Thyroid gland (tissue), 4 donors: ENCODE results near the gene PKN1. TPM values are rescaled to one million over a fixed set of nuclear protein-coding genes. Genes with fewer than 3 reads are reported as not detected.

Experiments
- DNase-seq, 2 donors: peaks; one replicate each; pipeline ENCODE4 v3.0.0-alpha.2; 2019
- H3K27ac ChIP-seq, 3 donors: fragments of 200-600 bp; sonication (generic); 1 replicate in 2 of 3; 2 replicates in 1 of 3; pipeline ENCODE4 v1.5.1; 2016 to 2019; ENCODE audit warnings: mild to moderate bottlenecking in 1 of 3, moderate library complexity in 1 of 3
- H3K27me3 ChIP-seq: fragments of 200-600 bp; sonication (generic); one replicate; pipeline ENCODE4 v1.5.1; 2019
- H3K36me3 ChIP-seq, 2 donors: fragments of 200-600 bp; sonication (generic); one replicate each; pipeline ENCODE4 v1.5.1; 2016 to 2019
- H3K4me1 ChIP-seq, 2 donors: fragments of 200-600 bp; sonication (generic); one replicate each; pipeline ENCODE4 v1.5.1; 2017 to 2019
- H3K4me3 ChIP-seq, 3 donors: fragments of 200-600 bp; sonication (generic); replicated peaks in 1 of 3; 1 replicate in 2 of 3; 2 replicates in 1 of 3; pipeline ENCODE4 v1.5.1; 2016; ENCODE audit warnings: mild to moderate bottlenecking in 1 of 3
- H3K9me3 ChIP-seq: fragments of 200-600 bp; sonication (generic); one replicate; pipeline ENCODE4 v1.5.1; 2017
- CTCF ChIP-seq, 6 experiments: fragments of 200-600 bp in 3 of 6; fragments of 450-650 bp in 3 of 6; sonication (generic) in 3 of 6; IDR thresholded peaks; one replicate each; pipeline ENCODE4 v1.5.1; 2016 to 2019; ENCODE audit warnings: antibody characterized with exemption in 6 of 6, mild to moderate bottlenecking in 2 of 6, inconsistent platforms in 1 of 6, moderate library complexity in 1 of 6
- POLR2A ChIP-seq, 2 donors: fragments of 450-650 bp; IDR thresholded peaks; one replicate each; pipeline ENCODE4 v1.6.1; 2017; ENCODE audit warnings: antibody characterized with exemption in 2 of 2, mild to moderate bottlenecking in 2 of 2, moderate library complexity in 1 of 2
- WGBS, 2 donors: methylation state at CpG; one replicate each; pipeline ENCODE4 v1.1.5; 2017; 5-methylcytosine and 5-hydroxymethylcytosine counted together
- intact Hi-C: fragments of 100-400 bp; cut with DNase I; formaldehyde crosslinking; loops from one replicate; pipeline ENCODE4 v1.15.1; 2023
- total RNA-seq, 4 donors: library from RNA; depleted of rRNA; stranded (reverse); fragments of >200 nt; gene quantifications; one replicate each; pipeline ENCODE4 v1.2.3, GENCODE V29; 2016

The PKN1 gene
- total RNA-seq, 4 donors from 2014 or later, result 66.5 to 79.8 (median 74.2) TPM

- Histone ChIP-seq H3K4me1 (no peaks in the 10 kb centered on the region), H3K27me3 (no peaks in the 10 kb centered on the region), H3K27ac (peak overlapping the region in 1 of 3 donors; percentile 8), H3K36me3 (peaks cover 37 to 50% of the 10 kb centered on the region in 2 donors), H3K9me3 (no peaks in the 10 kb centered on the region), H3K4me3 (no peak overlapping the region)
- intact Hi-C loops, result no loop called here
- DNase-seq, result no peak
- TF ChIP-seq CTCF (IDR thresholded peaks at IDR 0.05) (no peak), POLR2A (IDR thresholded peaks at IDR 0.05) (no peak)
- 83 to 87% methylated on average over 6 of the region's 6 CpGs for WGBS, 2 donors
Measured at GRCh38 chr19:14405380-14405757, 27.7 kb upstream of the PKN1 start.

- H3K4me1 ChIP-seq, result no peaks in the 10 kb centered on the region
- no peak overlapping the region for H3K4me3 ChIP-seq
- peak overlapping the region in 1 of 3 donors; percentile 8 for H3K27ac ChIP-seq
- TF ChIP-seq CTCF (IDR thresholded peaks at IDR 0.05) (peak; percentile 46 to 89 (median 84)), POLR2A (IDR thresholded peaks at IDR 0.05) (no peak)
- intact Hi-C loops, result no loop called here
- peaks cover 43 to 56% of the 10 kb centered on the region in 2 donors for H3K36me3 ChIP-seq
- H3K27me3 ChIP-seq, result no peaks in the 10 kb centered on the region
- 44 to 62% methylated on average over 7 to 29 of the region's 61 CpGs for WGBS, 2 donors
- H3K9me3 ChIP-seq, result no peaks in the 10 kb centered on the region
- peak; percentile 83 for DNase-seq
Measured at GRCh38 chr19:14405758-14406644, 27.1 kb upstream of the PKN1 start.

GRCh38 chr19:14406645-14407401 lies 26.3 kb upstream of the PKN1 start:
- 90 to 92% methylated on average over 17 to 26 of the region's 27 CpGs for WGBS, 2 donors
- no peaks in the 10 kb centered on the region for H3K27me3 ChIP-seq
- H3K36me3 ChIP-seq, result peaks cover 51 to 57% of the 10 kb centered on the region in 2 donors
- DNase-seq, result no peak
- no peak overlapping the region for H3K4me3 ChIP-seq
- no peak for TF ChIP-seq CTCF (IDR thresholded peaks at IDR 0.05)
- no peak for TF ChIP-seq POLR2A (IDR thresholded peaks at IDR 0.05)
- intact Hi-C loops, result no loop called here
- no peaks in the 10 kb centered on the region for H3K4me1 ChIP-seq
- H3K9me3 ChIP-seq, result no peaks in the 10 kb centered on the region
- no peak overlapping the region for H3K27ac ChIP-seq

GRCh38 chr19:14407605-14408484 lies 25.3 kb upstream of the PKN1 start:
- H3K4me3 ChIP-seq, result no peak overlapping the region
- H3K9me3 ChIP-seq, result no peaks in the 10 kb centered on the region
- peaks cover 61 to 65% of the 10 kb centered on the region in 2 donors for H3K36me3 ChIP-seq
- no peak overlapping the region for H3K27ac ChIP-seq
- no peaks in the 10 kb centered on the region for H3K4me1 ChIP-seq
- no peak for DNase-seq
- intact Hi-C loops, result no loop called here
- WGBS, 2 donors, result 87 to 92% methylated on average over 12 to 19 of the region's 20 CpGs
- H3K27me3 ChIP-seq, result no peaks in the 10 kb centered on the region
- no peak for TF ChIP-seq POLR2A (IDR thresholded peaks at IDR 0.05)
- TF ChIP-seq CTCF (IDR thresholded peaks at IDR 0.05), result no peak
